HepG2 (cell line): ENCODE results near the gene PSMG3. TPM values are rescaled to one million over a fixed set of nuclear protein-coding genes. Genes with fewer than 3 reads are reported as not detected.

Experiments
- AKAP8 ChIP-seq: sonication (generic); formaldehyde crosslinking; IDR thresholded peaks from 2 replicates; pipeline ENCODE4 v1.5.1; 2020; ENCODE audit warnings: mild to moderate bottlenecking, missing genetic modification reagents
- KDM3A ChIP-seq: IDR thresholded peaks from 2 replicates; pipeline ENCODE4 v1.6.1; 2018; ENCODE audit warnings: low read depth, missing compliant biosample characterization
- ZBTB38 ChIP-seq: sonication (generic); formaldehyde crosslinking; IDR thresholded peaks from 2 replicates; pipeline ENCODE4 v1.5.1; 2020; ENCODE audit warnings: mild to moderate bottlenecking, missing genetic modification reagents
- ZFP91 ChIP-seq: sonication (generic); formaldehyde crosslinking; IDR thresholded peaks from 2 replicates; pipeline ENCODE4 v1.9.0; 2022; ENCODE audit warnings: missing genetic modification reagents, mild to moderate bottlenecking, borderline replicate concordance
- ZNF33A ChIP-seq: sonication (generic); formaldehyde crosslinking; IDR thresholded peaks from 2 replicates; pipeline ENCODE4 v1.5.1; 2020; ENCODE audit warnings: missing genetic modification reagents, mild to moderate bottlenecking, moderate library complexity, borderline replicate concordance
- ZNF891 ChIP-seq: sonication (generic); formaldehyde crosslinking; IDR thresholded peaks from 2 replicates; pipeline ENCODE4 v1.5.0; 2020; ENCODE audit warnings: mild to moderate bottlenecking, missing genetic modification reagents
- polyA plus RNA-seq, 8 experiments: library from polyadenylated mRNA; depleted of rRNA in 3 of 8; stranded (reverse) in 7 of 8; unstranded in 1 of 8; fragments of >200 nt; fragmentation: Illumina TruSeq in 4 of 8; extraction: Trizol in 4 of 8; gene quantifications; 2 replicates each; pipeline versions ENCODE4 v1.2.1 to v1.2.3, GENCODE V29; 2011 to 2016; ENCODE audit warnings: low read depth in 4 of 8, missing spikeins in 1 of 8, mixed read lengths in 1 of 8; ENCODE audit not compliant: insufficient read depth in 1 of 8
- total RNA-seq, 5 experiments: library from RNA; depleted of rRNA; stranded (reverse); fragments of >200 nt; fragmentation: Illumina TruSeq; extraction: Trizol; gene quantifications; 2 replicates each; pipeline ENCODE4 v1.2.3, GENCODE V29; 2016; ENCODE audit warnings: low read depth in 1 of 5
- TF ChIP-seq, protein P1 (sequence below): sonication (generic); formaldehyde crosslinking; IDR thresholded peaks from 2 replicates; pipeline ENCODE4 v1.5.1; 2020; ENCODE audit warnings: mild to moderate bottlenecking, moderate library complexity, missing genetic modification reagents

Gene PSMG3
- total and polyA plus RNA-seq, 2 of the 13 experiments (the other 11 are each of a cell fraction or from before 2014, with no cell fraction given): 29.6 to 48.4 TPM

DNA sequence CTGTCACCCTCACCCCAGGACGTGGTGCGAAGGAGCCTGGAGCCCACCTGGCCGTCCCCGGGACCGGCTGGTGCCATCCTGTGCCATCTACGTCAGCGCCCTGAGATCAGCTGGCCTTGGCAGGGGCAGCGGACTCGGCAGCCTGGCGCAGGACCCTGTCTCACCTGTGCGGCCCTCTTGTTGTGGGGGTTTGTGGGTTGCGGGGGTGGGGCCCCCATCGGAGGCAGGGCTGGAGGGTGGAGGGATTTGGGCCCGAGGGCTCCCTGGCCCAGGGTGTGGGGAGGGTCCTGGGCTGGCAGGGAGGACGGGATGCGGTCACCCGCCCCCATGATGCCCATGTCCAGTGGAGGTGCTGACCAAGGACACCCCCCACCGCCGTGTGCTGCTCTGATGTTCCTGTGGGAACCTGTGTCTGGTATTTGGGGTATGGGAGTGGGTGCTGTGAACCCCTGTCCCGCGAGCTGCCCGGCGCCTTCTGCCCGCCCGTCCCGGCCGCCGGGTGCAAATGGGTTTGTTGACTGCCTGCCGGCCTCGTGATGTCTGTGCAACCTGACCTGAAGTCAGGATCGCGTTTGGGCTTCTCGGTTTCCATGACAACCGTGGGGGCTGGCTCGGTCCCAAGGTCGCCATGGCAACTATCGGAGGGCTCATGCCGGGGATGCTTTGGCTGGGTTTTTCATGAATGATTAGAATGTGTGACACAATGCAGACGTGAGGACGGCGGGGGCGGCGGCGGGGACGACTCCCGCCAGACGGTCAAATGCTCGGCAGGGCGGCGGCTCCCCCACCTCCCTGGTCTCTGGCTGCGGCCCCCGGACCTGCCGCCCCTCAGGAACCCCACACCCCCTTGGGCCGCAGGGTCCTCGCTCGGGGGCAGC, 32.1 kb downstream of the PSMG3 start (continued):
- TF ChIP-seq, protein P1, sequence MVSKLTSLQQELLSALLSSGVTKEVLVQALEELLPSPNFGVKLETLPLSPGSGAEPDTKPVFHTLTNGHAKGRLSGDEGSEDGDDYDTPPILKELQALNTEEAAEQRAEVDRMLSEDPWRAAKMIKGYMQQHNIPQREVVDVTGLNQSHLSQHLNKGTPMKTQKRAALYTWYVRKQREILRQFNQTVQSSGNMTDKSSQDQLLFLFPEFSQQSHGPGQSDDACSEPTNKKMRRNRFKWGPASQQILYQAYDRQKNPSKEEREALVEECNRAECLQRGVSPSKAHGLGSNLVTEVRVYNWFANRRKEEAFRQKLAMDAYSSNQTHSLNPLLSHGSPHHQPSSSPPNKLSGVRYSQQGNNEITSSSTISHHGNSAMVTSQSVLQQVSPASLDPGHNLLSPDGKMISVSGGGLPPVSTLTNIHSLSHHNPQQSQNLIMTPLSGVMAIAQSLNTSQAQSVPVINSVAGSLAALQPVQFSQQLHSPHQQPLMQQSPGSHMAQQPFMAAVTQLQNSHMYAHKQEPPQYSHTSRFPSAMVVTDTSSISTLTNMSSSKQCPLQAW (CRISPR knock-in tag): 0 out of 2 replicates have a peak, but pooled peaks have one; percentile 1
- 0 out of 2 replicates have a peak, but pooled peaks have one; percentile 16 for TF ChIP-seq AKAP8 (CRISPR knock-in tag)
- 0 out of 2 replicates have a peak, but pooled peaks have one; percentile 5 for TF ChIP-seq KDM3A (CRISPR knock-in tag)
- TF ChIP-seq ZFP91 (CRISPR knock-in tag): 0 out of 2 replicates have a peak, but pooled peaks have one; percentile 35
- TF ChIP-seq ZBTB38: peak; percentile 8; the same call in 1 of the 2 replicates
- 0 out of 2 replicates have a peak, but pooled peaks have one; percentile 2 for TF ChIP-seq ZNF891 (CRISPR knock-in tag)
- TF ChIP-seq ZNF33A (CRISPR knock-in tag): no peak; the same call in 1 of the 2 replicates
